Left ventricle myocardium inferior (tissue), 1 donor: ENCODE data around the gene FANCE. TPM values are rescaled to one million over a fixed set of nuclear protein-coding genes. Genes with fewer than 3 reads are reported as not detected.

Experiments
- DNase-seq: peaks from one replicate; pipeline ENCODE4 v3.0.0-alpha.2; 2020
- H3K27ac ChIP-seq: fragments of 200-600 bp; replicated peaks from 2 replicates; pipeline ENCODE4 v1.8.0; 2021
- H3K27me3 ChIP-seq: fragments of 200-600 bp; 2 replicates; pipeline ENCODE4 v1.8.0; 2021; ENCODE audit warnings: low read depth
- H3K36me3 ChIP-seq: fragments of 200-600 bp; 2 replicates; pipeline ENCODE4 v1.8.0; 2021
- H3K4me1 ChIP-seq: fragments of 200-600 bp; 2 replicates; pipeline ENCODE4 v1.8.0; 2021
- H3K4me3 ChIP-seq: fragments of 200-600 bp; 2 replicates; pipeline ENCODE4 v1.8.0; 2021; ENCODE audit warnings: mild to moderate bottlenecking, moderate library complexity
- H3K9me3 ChIP-seq: fragments of 200-600 bp; replicated peaks from 2 replicates; pipeline ENCODE4 v1.8.0; 2021
- CTCF ChIP-seq: fragments of 200-600 bp; IDR thresholded peaks from 2 replicates; pipeline ENCODE4 v1.8.0; 2021; ENCODE audit warnings: antibody characterized with exemption, mild to moderate bottlenecking, borderline replicate concordance
- intact Hi-C: fragments of 100-400 bp; cut with micrococcal nuclease; formaldehyde crosslinking; loops from one replicate; pipeline ENCODE4 v1.11.0; 2022
- total RNA-seq: library from RNA; stranded (reverse); fragmentation: NEBNext Ultra II Directional; extraction: Animal tissue kit (Norgen Biotek cat#: 25700); gene quantifications from one replicate; pipeline ENCODE4 v1.2.1, GENCODE V29; 2021
- donor health status: DM: no; HTN: yes; CAD: no; lungs with severe emphysema.

The FANCE gene
- total RNA-seq, 1 donor from 2014 or later: 3.7 TPM

DNA sequence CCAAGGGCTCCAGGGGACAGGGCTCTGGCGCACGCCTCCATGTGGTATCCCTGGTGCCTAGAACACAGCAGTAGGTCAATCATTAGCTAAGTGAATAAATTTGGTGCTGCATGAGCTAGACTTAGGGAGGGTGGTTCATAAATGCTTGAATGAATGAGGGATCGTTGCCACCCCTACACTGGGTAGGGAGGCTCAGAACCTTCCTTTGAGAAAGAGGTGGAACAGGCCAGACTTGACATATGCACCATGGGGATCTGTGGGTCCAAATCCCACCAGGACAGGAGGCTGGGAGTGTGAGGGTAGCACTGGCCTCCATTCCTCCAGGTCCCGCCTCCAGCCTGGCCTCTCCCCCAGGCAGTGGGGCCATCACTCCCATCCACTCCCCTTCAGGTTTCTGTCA, 30.9 kb downstream of the FANCE start:
- intact Hi-C loops: no loop called here
- no peak overlapping the region for H3K27ac ChIP-seq
- no peak overlapping the region for H3K4me3 ChIP-seq
- peaks cover 50% of the 10 kb centered on the region for H3K4me1 ChIP-seq
- no peak for DNase-seq
- no peak for TF ChIP-seq CTCF
- no peaks in the 10 kb centered on the region for H3K9me3 ChIP-seq
- peaks cover 32% of the 10 kb centered on the region for H3K36me3 ChIP-seq
- H3K27me3 ChIP-seq: no peaks in the 10 kb centered on the region

GRCh38 chr6:35483490-35483889, 31.4 kb downstream of the FANCE start:
- Histone ChIP-seq H3K27ac (no peak overlapping the region), H3K4me3 (no peak overlapping the region), H3K36me3 (peaks cover 27% of the 10 kb centered on the region), H3K4me1 (peaks cover 55% of the 10 kb centered on the region), H3K27me3 (no peaks in the 10 kb centered on the region), H3K9me3 (no peaks in the 10 kb centered on the region)
- DNase-seq: no peak
- no peak for TF ChIP-seq CTCF
- intact Hi-C loops: no loop called here

GRCh38 chr6:35483893-35484645, 31.9 kb downstream of the FANCE start:
- intact Hi-C loops: no loop called here
- Histone ChIP-seq H3K27ac (no peak overlapping the region), H3K27me3 (no peaks in the 10 kb centered on the region), H3K36me3 (peaks cover 22% of the 10 kb centered on the region), H3K4me3 (no peak overlapping the region), H3K4me1 (peaks cover 58% of the 10 kb centered on the region), H3K9me3 (no peaks in the 10 kb centered on the region)
- DNase-seq: no peak
- TF ChIP-seq CTCF: no peak

DNA sequence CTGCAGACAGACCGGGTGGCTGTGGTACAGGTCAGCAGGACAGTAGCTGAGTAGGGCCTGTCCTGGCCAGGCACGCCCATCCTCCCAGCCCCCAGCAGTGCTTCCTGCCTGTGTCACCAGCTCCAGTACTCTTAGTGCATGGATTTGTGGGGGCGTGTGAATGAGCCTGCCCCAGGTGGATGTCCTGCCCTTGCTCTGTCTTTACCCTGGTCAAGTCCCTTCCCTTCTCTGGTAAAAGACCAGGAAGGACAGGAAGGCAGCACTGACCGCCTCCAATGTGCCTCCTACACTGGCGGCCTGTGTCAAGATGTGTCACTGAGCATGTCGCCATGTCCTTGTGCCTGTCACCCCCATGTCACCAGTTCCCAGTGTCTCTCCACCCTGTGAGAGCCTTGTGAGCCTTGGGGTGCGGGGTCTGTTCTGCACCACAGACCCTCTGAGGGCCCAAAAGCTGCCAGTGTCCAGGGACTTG, 32.8 kb downstream of the FANCE start:
- Histone ChIP-seq H3K27ac (peak overlapping the region; percentile 76), H3K36me3 (peaks cover 13% of the 10 kb centered on the region), H3K9me3 (no peaks in the 10 kb centered on the region), H3K4me1 (peaks cover 66% of the 10 kb centered on the region), H3K27me3 (no peaks in the 10 kb centered on the region), H3K4me3 (no peak overlapping the region)
- intact Hi-C loops: no loop called here
- no peak for DNase-seq
- no peak for TF ChIP-seq CTCF

DNA sequence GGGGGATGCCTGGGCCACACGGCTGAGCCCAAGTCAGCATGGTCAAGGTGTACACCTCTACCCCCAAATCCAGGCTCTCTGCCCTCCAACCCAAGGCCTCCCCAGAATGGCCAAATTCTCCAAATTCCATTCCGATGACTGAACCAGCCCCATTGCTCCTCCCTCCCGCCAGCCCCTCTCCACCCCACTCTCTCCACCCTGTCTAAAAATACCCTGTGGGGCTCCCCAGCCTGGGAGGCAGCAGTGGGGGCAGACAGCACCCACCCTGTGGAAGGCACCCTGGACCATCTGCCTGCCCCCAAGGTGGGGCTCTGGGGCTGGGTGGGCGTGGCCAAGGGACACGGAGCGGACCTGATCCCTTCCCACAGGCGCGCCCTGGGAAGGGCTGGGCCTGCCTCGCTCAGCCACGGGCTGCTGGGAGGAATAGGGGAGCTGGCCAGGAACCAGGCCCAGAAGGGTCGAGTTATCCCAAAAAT, 33.3 kb downstream of the FANCE start:
- Histone ChIP-seq H3K27me3 (no peaks in the 10 kb centered on the region), H3K36me3 (peaks cover 8% of the 10 kb centered on the region), H3K27ac (peak overlapping the region; percentile 76), H3K4me1 (peaks cover 70% of the 10 kb centered on the region), H3K9me3 (no peaks in the 10 kb centered on the region), H3K4me3 (peak overlapping the region; percentile 54)
- intact Hi-C loops: no loop called here
- no peak for DNase-seq
- no peak for TF ChIP-seq CTCF
